Stimulated activated CD8-positive, alpha-beta memory T cell treated with anti-CD3 and anti-CD28 coated beads, Interleukin-4, amount 100 ng/mL, for 4 hours (primary cell): ENCODE results near the gene GADL1.

Source experiments
- DNase-seq, 2 donors: peaks; one replicate each; pipeline ENCODE4 v3.0.0-alpha.2; 2020; ENCODE audit warnings: low read depth in 2 of 2, low spot score in 1 of 2

The GADL1 gene

GRCh38 chr3:30760040-30760695 is 134.3 kb downstream of the GADL1 start:
- DNase-seq: no peak

GRCh38 chr3:30756218-30756617 is 138.2 kb downstream of the GADL1 start:
- DNase-seq: no peak

GRCh38 chr3:30754426-30754825 is 140.0 kb downstream of the GADL1 start:
- DNase-seq: no peak

GRCh38 chr3:30753766-30754165 is 140.7 kb downstream of the GADL1 start:
- no peak for DNase-seq

GRCh38 chr3:30752970-30753369 is 141.5 kb downstream of the GADL1 start:
- DNase-seq: no peak

GRCh38 chr3:30752491-30752890 is 142.0 kb downstream of the GADL1 start:
- DNase-seq: no peak

- DNase-seq: peak; percentile 34
These were observed 142.7 kb downstream of the GADL1 start for GRCh38 chr3:30751610-30752299.

GRCh38 chr3:30750967-30751366 is 143.5 kb downstream of the GADL1 start:
- no peak for DNase-seq

- no peak for DNase-seq
These were observed 145.2 kb downstream of the GADL1 start for GRCh38 chr3:30749230-30749629.

- no peak for DNase-seq
These were observed 146.6 kb downstream of the GADL1 start for GRCh38 chr3:30747771-30748281.

GRCh38 chr3:30743641-30744317 is 150.7 kb downstream of the GADL1 start:
- no peak for DNase-seq

GRCh38 chr3:30742796-30743619 is 151.5 kb downstream of the GADL1 start:
- no peak for DNase-seq

- DNase-seq: no peak
These were observed 152.6 kb downstream of the GADL1 start for GRCh38 chr3:30741889-30742288.

- no peak for DNase-seq
These were observed 155.9 kb downstream of the GADL1 start for GRCh38 chr3:30738605-30739004.

GRCh38 chr3:30737743-30738499 is 156.5 kb downstream of the GADL1 start:
- no peak for DNase-seq

- DNase-seq: no peak
These were observed 160.8 kb downstream of the GADL1 start for GRCh38 chr3:30733696-30734095.

- DNase-seq: no peak
These were observed 161.3 kb downstream of the GADL1 start for GRCh38 chr3:30733209-30733608.

GRCh38 chr3:30730967-30731366 is 163.5 kb downstream of the GADL1 start:
- DNase-seq: no peak

GRCh38 chr3:30729936-30730335 is 164.5 kb downstream of the GADL1 start:
- DNase-seq: no peak

- DNase-seq: no peak
These were observed 164.9 kb downstream of the GADL1 start for GRCh38 chr3:30729512-30729911.

- no peak for DNase-seq
These were observed 166.3 kb downstream of the GADL1 start for GRCh38 chr3:30728143-30728542.
